Stimulated activated CD4-positive, alpha-beta T cell treated with anti-CD3 and anti-CD28 coated beads, Interleukin-2, amount 100 ng/mL, for 24 hours (primary cell): ENCODE data around the gene CYP24A1.
A peak's percentile ranks its signal among the peaks of the same experiment; 100 is the strongest.

ENCODE experiments used
- DNase-seq, 2 donors: peaks; one replicate each; pipeline ENCODE4 v3.0.0-alpha.2; 2020

The CYP24A1 gene

GRCh38 chr20:54201268-54201846 lies 27.6 kb upstream of the CYP24A1 start:
- no peak for DNase-seq

GRCh38 chr20:54200487-54201267 lies 26.9 kb upstream of the CYP24A1 start:
- no peak for DNase-seq

GRCh38 chr20:54199721-54200176 lies 26.0 kb upstream of the CYP24A1 start:
- peak; percentile 76 to 78 for DNase-seq

DNA sequence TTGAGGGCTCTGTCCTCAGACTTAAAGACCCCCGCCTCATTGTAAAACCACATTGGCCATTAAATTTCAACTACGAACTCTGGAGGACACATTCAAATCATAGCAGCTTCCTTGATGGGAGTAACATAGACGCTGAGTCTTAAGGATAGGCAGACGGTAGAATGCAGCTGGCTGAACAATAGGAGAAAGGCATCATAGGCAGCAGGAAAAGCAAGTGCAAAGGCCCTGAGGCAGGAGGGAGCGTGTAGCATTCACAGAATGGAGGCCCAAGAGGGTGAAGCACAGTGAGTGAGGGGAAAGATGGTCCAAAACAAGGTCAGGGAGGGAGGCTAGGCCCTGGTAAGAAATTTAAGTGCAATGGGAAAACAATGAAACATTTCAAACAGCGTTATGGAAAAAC lies 25.5 kb upstream of the CYP24A1 start:
- DNase-seq = no peak

DNA sequence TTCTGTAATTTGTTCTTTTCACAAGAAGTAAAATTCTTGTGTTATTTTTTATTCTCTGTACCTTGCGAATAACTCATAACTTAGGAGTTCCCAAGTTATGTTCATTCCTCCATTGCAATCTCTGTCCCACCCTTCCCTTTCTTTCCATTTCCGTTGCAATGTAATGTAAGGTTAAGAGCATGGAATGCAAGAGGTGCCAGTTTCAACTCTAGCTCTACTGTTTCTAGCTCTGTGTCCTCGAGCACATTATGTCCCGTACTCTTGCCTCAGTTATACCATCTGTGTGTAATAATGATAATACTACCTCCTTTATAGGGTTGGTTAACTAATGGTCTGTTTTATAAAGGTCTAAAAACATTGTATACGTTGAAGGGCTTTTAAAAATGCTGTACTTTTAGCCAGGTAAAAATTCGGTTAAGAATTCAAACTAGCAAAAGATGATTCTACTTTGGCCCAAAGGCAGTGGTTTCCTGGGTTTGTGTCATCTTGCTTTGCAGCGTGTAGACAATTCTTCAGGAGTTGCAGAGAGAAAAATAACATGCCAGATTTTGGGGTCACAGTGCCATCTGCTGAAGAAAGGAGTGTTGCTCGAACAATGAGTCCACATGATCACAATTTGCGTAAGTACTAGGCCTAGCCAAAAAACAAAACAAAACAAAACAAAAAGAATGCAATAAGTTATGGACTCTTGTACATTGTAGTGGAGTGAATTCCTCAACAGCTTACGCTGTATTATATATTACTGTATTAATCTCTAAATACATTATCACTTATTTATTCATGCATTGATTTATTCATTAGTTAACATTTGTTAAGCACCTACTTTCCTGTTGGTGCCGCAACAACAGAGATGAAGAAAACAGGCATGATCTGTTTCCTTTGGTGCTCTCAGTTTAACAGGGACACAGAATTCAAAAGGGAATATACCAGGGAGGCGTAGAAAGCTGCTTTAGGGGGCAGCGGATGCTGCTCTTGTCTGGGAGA lies 24.1 kb upstream of the CYP24A1 start:
- DNase-seq = no peak

DNA sequence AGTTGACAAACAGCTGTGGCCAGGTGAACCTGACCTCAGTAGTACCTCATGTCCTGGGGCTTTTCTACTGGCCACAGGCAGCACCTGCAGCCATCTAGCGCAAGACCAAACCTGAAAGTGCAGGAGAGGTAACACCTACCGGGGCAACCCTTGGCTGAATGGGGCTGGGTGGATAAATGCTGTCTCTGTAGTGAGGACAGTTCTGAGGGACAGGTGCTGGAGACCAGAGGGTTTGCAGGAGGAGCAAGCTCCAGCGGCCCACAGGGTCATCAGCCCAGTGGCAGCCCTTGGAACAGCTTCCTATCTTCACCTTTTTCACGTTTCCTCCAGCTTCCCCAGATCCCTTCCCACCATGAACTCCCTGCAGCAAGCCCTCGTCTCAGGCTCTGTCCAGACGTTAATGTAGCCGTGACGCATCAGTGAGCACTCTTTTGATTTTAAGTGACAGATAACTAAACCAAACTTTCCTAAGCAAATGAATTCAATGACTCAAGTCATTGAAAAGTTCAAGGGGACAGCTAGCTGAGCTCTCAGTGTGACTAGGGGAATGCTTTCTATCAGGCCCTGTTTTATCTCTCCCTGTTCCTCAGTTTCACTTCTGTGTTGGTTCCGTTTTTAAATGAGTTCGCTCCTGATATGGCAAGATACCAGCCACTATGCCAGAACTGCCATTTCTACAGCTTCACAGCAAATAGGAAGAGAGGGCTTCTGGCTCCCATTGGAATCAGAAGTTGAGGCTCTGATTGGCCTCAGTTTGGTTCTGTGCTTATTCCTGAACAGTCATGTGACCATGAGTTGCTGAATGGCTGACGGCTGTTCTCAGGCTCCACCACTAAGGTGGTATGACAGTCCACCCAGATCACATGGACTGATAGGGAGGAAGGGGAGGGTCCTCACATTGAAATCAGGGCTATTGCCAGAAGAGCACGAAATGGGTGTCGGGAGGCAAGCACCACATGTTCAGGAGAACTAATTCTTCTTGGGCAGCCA lies 22.0 kb upstream of the CYP24A1 start:
- DNase-seq = no peak

DNA sequence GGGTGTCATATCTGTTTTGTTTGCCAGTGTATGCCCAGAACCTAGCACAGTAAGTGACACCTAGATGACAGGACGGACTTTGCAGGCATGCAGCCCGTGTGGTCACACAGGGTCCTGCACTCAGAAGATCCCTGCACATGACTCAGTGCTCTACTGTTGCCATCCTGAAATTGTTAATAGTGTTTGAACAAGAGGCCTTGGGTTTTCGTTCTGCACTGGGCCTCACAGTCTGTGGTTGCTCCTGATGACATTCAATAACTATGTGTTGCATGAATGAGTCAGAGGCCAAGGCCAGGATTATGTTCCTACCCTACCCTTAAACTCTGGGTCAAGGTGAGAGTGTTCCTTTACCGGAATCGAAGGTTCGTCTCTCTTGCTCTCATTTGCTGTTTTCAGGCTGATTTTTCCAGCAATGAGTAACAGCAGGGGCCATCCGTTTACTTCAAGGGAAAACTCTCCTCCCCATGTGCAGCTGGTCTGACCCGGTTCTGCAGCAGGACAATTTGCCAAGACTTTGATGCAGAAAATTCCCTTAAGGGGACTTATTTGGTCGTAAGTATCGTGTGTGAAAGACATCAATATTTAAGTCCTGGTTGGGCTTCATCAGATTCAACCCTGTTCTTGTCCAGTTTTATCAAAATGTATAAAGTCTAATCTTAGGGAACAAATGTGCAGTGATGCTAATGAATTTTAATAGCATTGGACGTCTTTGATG lies 21.1 kb upstream of the CYP24A1 start:
- DNase-seq = no peak

- no peak for DNase-seq
These were observed 20.0 kb upstream of the CYP24A1 start for GRCh38 chr20:54193817-54194216.

DNA sequence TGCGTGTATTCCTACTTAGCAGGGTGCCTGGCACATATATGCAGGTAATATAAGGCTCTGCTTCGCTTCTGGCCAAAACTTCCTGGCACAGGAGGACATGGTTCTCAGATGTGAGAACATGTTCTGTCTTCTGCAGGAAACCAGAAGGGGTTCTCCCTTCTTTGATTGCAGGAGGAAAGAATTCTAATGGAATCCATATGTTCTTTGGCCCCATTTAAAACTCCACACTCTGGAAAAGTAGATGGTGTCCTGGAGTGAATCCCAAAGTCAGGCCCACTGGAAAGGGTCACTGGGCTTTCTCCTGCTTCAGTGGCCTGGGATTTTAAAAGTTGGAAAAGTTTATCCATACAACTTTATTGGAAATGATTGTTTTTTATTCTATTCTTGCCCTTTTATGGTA lies 16.4 kb upstream of the CYP24A1 start:
- no peak for DNase-seq

- DNase-seq = no peak
These were observed 15.8 kb upstream of the CYP24A1 start for GRCh38 chr20:54189630-54190029.

DNA sequence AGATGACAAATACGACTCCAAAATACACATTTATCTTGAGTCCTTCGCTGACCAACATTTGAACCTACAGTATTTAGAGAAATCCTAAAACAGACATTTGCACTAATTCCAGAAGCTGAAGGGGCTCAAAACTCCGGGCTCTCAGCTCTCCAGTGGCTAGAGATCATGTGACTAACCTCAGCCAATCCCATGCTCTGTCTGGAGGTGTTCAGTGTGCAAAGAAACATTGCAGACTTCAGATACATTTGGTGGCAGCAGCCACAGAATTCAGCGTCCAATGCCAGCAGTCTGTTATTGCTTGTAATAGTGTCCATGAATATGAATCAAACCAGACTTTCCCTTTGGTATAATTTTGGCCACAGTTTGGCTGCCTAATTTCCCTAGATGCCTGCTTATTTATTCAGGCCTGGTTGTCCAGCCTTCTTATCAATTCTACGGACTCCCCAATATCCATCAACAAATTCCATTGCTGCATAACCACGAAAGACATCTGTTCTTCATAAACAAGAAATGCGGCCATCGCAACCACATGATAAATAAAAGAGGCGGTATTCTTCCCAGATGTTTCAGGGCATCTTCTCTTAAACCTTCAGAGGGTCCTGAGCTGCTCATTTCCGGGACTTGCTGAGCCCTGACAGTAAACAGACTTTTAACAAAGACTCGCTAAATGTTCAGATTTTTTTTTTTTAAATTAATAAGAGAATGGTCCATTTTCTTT lies 14.5 kb upstream of the CYP24A1 start:
- no peak for DNase-seq

DNA sequence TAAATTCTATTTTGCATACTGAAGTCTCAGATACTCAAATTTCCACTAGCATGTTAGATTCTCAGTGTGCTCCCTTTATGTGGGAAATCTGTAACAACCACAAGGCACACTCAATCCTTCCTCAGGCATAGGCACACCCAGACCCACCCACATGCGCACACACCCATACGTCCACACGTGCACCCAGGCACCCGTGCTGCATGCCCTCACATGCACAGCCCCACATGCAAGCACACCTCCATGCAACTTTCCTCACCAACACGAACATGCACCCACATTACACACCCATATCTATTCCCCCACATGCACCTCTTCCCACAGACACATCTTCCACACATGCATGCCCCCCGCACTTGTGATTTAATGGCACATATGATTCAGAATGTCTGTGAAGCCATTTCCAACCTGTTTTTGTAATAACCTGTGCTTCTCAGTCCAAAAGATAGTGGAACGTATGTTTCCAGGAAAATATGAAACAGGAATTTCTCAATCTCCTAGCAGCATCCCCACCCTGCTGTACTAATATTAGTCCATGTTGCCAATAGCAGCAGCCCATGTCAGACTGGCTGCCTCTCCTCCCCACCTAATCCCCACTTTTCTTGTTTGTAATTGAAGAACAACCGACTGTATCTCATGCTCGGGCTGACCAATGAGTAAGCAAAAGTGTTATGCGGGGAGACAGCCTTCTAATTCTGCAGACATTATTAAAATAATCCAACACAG lies 11.3 kb upstream of the CYP24A1 start:
- no peak for DNase-seq

DNA sequence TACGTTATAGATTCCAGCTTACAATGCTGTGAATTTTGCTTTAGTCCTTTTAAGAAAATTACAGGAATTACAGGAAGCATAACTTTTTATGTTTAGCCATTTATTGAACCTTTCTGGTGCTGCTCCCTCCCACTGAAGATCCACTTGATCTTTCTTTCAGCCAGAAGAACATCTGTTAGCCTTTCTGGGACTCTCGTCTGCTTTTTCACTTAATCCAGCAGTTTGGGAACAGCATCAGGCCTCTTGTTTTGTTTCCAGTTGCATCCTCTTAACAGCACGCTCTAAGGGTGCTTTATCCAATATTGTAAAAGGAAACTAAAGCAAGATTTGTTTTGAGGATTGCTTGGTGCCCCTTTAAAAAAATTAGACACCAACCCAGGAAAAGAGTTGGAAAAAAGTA lies 10.3 kb upstream of the CYP24A1 start:
- DNase-seq = no peak

DNA sequence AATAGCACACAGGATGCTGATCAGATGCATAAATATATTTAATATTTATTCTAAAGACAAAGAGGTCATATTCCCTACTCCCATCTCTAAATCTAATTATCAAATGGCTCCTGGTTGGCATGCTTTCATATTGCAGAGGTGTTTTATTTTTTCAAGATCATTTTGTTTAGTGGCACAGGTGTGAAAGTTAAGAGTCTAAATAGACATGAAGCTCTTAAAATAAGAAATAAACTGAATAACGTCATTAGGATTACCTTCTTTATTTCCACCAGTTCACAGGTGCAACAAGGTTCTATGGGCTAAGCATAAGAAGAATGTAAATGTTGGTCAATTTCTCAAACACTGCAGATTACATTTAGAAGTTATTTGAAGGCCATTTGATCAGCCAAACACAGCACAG lies 7.1 kb upstream of the CYP24A1 start:
- DNase-seq = no peak

DNA sequence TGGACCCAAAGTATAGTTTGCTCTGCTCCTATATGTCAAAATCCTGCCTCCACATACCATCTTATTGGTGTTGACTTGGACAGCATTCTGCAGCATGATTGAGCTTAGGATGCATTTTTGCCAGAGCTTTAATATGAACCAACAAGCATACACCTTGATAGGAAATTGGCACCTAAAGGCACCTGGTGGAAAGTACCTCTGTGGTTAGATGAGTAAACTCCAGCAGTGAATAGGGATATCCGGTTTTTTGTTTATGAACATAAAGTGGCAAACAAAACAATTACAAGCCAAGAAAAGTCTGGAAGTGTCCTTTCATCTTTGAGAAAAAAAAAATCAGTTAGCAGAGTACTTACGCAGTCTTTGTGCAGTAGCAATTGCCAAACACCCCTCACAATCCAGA lies 6.2 kb upstream of the CYP24A1 start:
- no peak for DNase-seq

GRCh38 chr20:54178256-54178655 lies 4.5 kb upstream of the CYP24A1 start:
- no peak for DNase-seq

- DNase-seq = no peak
These were observed 3.6 kb upstream of the CYP24A1 start for GRCh38 chr20:54177378-54177777.

- no peak for DNase-seq
These were observed 2.8 kb upstream of the CYP24A1 start for GRCh38 chr20:54176610-54177009.

GRCh38 chr20:54174457-54175175 lies 830 bp upstream of the CYP24A1 start:
- no peak for DNase-seq
